Testis (tissue), 3 donors: Measurements from ENCODE around the gene RAB7B. TPM values are rescaled to one million over a fixed set of nuclear protein-coding genes. Genes with fewer than 3 reads are reported as not detected.
"Not testable (repeated sequence)": the region's sequence is repeated elsewhere in the genome, so short reads cannot be mapped to it uniquely, and the experiment has no call there.

Source experiments
- DNase-seq: peaks from one replicate; pipeline ENCODE4 v3.0.0-alpha.2; 2019
- H3K27ac ChIP-seq, 2 donors: fragments of 200-600 bp; sonication (generic); one replicate each; pipeline ENCODE4 v1.5.1; 2019
- H3K27me3 ChIP-seq: fragments of 200-600 bp; sonication (generic); one replicate; pipeline ENCODE4 v1.5.1; 2019
- H3K36me3 ChIP-seq: fragments of 200-600 bp; sonication (generic); one replicate; pipeline ENCODE4 v1.5.1; 2017; ENCODE audit warnings: low read depth; ENCODE audit errors: missing control alignments
- H3K4me1 ChIP-seq: fragments of 200-600 bp; sonication (generic); one replicate; pipeline ENCODE4 v1.5.1; 2019
- H3K4me3 ChIP-seq, 2 donors: fragments of 200-600 bp; sonication (generic); one replicate each; pipeline ENCODE4 v1.5.1; 2017 to 2019
- H3K9me3 ChIP-seq: fragments of 200-600 bp; sonication (generic); one replicate; pipeline ENCODE4 v1.5.1; 2017
- CTCF ChIP-seq, 3 experiments: fragments of 450-650 bp in 2 of 3; fragments of 200-600 bp in 1 of 3; sonication (generic) in 1 of 3; IDR thresholded peaks; one replicate each; pipeline ENCODE4 v1.5.1; 2016 to 2019; ENCODE audit warnings: antibody characterized with exemption in 3 of 3, mild to moderate bottlenecking in 2 of 3, moderate library complexity in 1 of 3
- POLR2A ChIP-seq: fragments of 450-650 bp; IDR thresholded peaks from one replicate; pipeline ENCODE4 v1.6.1; 2017; ENCODE audit warnings: antibody characterized with exemption, mild to moderate bottlenecking, moderate library complexity
- WGBS, 2 donors: methylation state at CpG; one replicate each; pipeline ENCODE4 v1.1.5; 2018; 5-methylcytosine and 5-hydroxymethylcytosine counted together
- intact Hi-C: fragments of 100-400 bp; cut with DNase I; formaldehyde crosslinking; loops from one replicate; pipeline ENCODE4 v1.15.1; 2023; ENCODE audit warnings: low total_unique reads
- polyA plus RNA-seq: library from polyadenylated mRNA; stranded (reverse); fragments of 350-450 nt; fragmentation: Illumina TruSeq; extraction: RNeasy Lipid Tissue Mini Kit (QIAGEN cat#74804); gene quantifications from one replicate; pipeline ENCODE4 v1.2.3, GENCODE V29; 2014; ENCODE audit warnings: low read depth, low replicate concordance; ENCODE audit not compliant: insufficient read depth
- total RNA-seq, 2 donors: library from RNA; depleted of rRNA; stranded (reverse); fragments of >200 nt; gene quantifications; one replicate each; pipeline ENCODE4 v1.2.3, GENCODE V29; 2016

Gene RAB7B
- total and polyA plus RNA-seq, 3 donors from 2014 or later, result 1.7 to 8.4 (median 6.2) TPM

GRCh38 chr1:205998457-205999241 is 4.5 kb downstream of the RAB7B start:
- intact Hi-C loops, result no loop called here
- H3K36me3 ChIP-seq, result no peaks in the 10 kb centered on the region
- peaks cover 17% of the 10 kb centered on the region for H3K4me1 ChIP-seq
- H3K27me3 ChIP-seq, result no peaks in the 10 kb centered on the region
- TF ChIP-seq CTCF (IDR thresholded peaks at IDR 0.05) (no peak), POLR2A (no peak)
- H3K9me3 ChIP-seq, result no peaks in the 10 kb centered on the region
- H3K27ac ChIP-seq, result no peak overlapping the region
- WGBS, 2 donors, result 74 to 92% methylated on average over 13 of the region's 13 CpGs
- peak; percentile 44 for DNase-seq
- no peak overlapping the region for H3K4me3 ChIP-seq

DNA sequence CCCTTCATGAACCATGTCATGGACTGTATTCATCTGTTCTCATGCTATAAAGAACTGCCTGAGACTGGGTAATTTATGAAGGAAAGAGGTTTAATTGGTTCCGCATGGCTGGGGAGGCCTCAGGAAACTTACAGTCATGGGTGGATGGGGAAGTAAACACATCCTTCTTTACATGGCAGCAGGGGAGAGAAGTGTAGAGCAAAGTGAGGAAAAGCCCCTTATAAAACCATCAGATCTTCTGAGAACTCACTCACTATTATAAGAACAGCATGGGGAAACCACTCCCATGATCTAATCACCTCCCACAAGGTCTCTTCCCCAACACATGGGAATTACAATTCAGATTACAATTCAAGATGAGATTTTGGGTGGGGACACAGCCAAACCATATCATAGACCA is 6.6 kb downstream of the RAB7B start:
- H3K9me3 ChIP-seq, H3K27ac ChIP-seq, H3K4me1 ChIP-seq, H3K27me3 ChIP-seq, intact Hi-C loops, DNase-seq, H3K36me3 ChIP-seq, H3K4me3 ChIP-seq: not testable (repeated sequence)
- whole genome bisulfite sequencing, 2 donors, result 100% methylated on average over 1 of the region's 1 CpG

DNA sequence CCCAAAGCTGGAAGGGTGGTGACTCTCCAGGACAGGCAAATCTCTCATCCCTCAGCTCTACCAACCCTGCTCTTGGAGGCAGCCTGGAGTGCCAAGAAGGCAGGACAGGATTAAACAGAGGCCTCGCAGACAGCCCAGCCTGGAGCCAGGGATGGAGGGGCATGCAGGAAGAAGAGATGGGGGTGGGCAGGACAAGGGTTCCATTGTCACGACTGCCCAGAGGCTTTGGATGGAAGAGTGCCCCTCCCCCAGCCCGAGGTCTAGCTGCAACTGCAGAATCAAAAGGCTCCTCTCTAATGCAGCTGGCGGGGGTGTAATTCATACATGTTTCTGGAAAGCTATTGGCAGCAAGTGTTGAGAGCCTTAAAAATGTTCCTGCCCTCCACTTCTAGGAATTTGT is 8.8 kb downstream of the RAB7B start:
- intact Hi-C loops, result no loop called here
- H3K36me3 ChIP-seq, result no peaks in the 10 kb centered on the region
- H3K9me3 ChIP-seq, result no peaks in the 10 kb centered on the region
- WGBS, 2 donors, result 70 to 93% methylated on average over 4 of the region's 4 CpGs
- no peaks in the 10 kb centered on the region for H3K27me3 ChIP-seq
- TF ChIP-seq POLR2A (no peak), CTCF (IDR thresholded peaks at IDR 0.05) (no peak)
- H3K4me3 ChIP-seq, result no peak overlapping the region
- no peaks in the 10 kb centered on the region for H3K4me1 ChIP-seq
- no peak for DNase-seq
- no peak overlapping the region for H3K27ac ChIP-seq

DNA sequence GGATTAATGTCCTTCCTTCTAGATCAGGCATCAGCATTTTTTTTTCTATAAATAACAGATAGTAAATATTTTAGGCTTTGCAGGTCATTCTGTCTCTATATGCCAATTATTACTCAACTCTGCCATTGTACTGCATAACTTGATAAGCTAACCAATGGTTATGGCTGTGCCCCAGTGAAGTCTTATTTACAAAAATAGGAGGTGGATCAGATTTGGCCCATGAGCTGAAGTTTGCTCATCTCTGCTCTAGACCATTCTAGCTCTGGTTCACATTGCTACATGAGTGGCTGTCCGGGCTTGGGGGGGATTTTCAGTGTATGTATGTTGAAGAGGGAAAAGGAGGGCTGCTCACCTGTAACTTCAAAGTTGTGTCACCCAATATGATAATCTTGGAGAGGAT is 10.1 kb downstream of the RAB7B start:
- DNase-seq, result no peak
- 91 to 97% methylated on average over 1 of the region's 1 CpG for WGBS, 2 donors
- Histone ChIP-seq H3K27me3 (no peaks in the 10 kb centered on the region), H3K36me3 (no peaks in the 10 kb centered on the region), H3K4me3 (no peak overlapping the region), H3K9me3 (no peaks in the 10 kb centered on the region), H3K4me1 (no peaks in the 10 kb centered on the region), H3K27ac (no peak overlapping the region)
- TF ChIP-seq POLR2A, result no peak
- no peak for TF ChIP-seq CTCF (IDR thresholded peaks at IDR 0.05)
- intact Hi-C loops, result no loop called here

GRCh38 chr1:205992218-205992882 is 10.8 kb downstream of the RAB7B start:
- no peak overlapping the region for H3K27ac ChIP-seq
- no peaks in the 10 kb centered on the region for H3K9me3 ChIP-seq
- DNase-seq, result no peak
- no peak overlapping the region for H3K4me3 ChIP-seq
- H3K27me3 ChIP-seq, result no peaks in the 10 kb centered on the region
- intact Hi-C loops, result no loop called here
- 91 to 96% methylated on average over 14 of the region's 14 CpGs for WGBS, 2 donors
- no peaks in the 10 kb centered on the region for H3K4me1 ChIP-seq
- H3K36me3 ChIP-seq, result no peaks in the 10 kb centered on the region
- no peak for TF ChIP-seq CTCF (IDR thresholded peaks at IDR 0.05)
- TF ChIP-seq POLR2A, result no peak
